GM19023 (cell line): ENCODE data around the gene MAD1L1.

Experiments
- ATAC-seq: cut with Tn5 transposase; IDR thresholded peaks from one replicate; pipeline ENCODE4 v1.9.1; 2021; ENCODE audit warnings: mild to moderate bottlenecking, moderate library complexity; ENCODE audit not compliant: unreplicated experiment

MAD1L1 gene

GRCh38 chr7:1907751-1908365 is 324.9 kb downstream of the MAD1L1 start:
- no peak for ATAC-seq

DNA sequence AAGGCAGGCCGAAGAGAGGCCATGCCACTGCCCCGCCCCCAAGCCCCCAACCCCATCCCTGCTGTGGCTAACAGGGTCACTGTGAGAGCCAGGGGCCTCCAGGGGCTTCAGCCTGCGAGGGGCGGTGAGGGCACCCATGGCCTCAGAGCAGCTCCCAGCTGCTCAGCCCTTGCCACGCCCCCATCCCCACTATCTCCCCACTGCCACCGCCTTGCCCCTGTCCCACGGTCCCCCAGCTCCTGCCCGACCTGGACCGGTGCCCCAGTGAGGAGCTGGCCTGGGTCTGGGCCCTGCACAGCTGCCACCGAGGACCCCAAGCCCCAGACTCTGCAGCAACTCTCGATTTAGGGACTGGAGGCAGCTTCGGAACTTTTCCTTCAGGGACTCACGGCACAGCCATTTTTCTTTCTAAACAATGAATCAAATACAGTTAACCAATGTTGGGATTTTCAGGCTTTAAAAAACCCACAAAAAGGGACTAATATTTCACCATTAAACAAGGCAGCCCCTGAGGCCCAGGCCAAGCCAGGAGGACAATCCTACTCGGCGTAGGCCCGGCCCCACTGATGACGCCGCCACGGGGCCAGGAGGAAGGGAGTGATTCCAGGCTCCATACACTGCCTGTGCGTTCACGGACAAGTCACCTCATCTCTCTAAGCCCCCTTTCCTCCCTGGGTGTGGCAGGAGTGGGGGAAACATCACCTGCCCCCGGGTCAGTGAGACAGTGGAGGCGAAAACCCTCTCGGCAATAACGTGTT is 325.6 kb downstream of the MAD1L1 start:
- no peak for ATAC-seq

- no peak for ATAC-seq
These were observed 326.5 kb downstream of the MAD1L1 start for GRCh38 chr7:1906087-1906830.

DNA sequence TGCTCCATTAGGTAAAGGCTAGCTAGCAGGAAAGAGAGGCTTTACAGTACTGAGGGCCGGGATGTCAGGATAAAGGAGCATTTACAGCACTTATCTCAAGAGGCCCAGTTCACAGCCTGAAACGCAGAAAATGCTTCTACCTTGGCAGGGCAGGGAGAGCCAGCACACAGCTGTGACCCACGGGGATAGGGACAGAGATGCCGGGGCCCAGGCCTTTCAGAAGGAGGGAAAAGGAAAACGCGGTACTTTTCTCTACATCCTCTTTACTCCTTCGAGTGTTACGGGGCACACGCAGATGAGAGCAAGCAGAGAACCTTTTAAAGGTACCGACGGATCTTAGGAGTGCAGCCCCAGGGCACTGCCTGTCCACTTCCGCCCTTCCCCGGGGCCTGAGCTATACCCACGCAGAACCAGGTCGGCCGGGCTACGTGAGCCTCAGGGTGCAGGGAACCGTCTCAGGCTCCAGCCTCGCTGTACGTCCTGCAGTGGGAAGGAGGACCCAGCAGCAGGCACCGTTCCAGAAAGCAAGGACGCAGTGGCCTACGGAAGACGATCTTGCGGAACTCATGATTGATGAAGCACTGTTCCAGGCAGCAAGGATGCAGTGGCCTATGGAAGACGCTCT is 330.4 kb downstream of the MAD1L1 start:
- no peak for ATAC-seq

- ATAC-seq, result no peak
These were observed 331.1 kb downstream of the MAD1L1 start for GRCh38 chr7:1901431-1902210.

GRCh38 chr7:1900847-1901246 is 331.9 kb downstream of the MAD1L1 start:
- no peak for ATAC-seq

DNA sequence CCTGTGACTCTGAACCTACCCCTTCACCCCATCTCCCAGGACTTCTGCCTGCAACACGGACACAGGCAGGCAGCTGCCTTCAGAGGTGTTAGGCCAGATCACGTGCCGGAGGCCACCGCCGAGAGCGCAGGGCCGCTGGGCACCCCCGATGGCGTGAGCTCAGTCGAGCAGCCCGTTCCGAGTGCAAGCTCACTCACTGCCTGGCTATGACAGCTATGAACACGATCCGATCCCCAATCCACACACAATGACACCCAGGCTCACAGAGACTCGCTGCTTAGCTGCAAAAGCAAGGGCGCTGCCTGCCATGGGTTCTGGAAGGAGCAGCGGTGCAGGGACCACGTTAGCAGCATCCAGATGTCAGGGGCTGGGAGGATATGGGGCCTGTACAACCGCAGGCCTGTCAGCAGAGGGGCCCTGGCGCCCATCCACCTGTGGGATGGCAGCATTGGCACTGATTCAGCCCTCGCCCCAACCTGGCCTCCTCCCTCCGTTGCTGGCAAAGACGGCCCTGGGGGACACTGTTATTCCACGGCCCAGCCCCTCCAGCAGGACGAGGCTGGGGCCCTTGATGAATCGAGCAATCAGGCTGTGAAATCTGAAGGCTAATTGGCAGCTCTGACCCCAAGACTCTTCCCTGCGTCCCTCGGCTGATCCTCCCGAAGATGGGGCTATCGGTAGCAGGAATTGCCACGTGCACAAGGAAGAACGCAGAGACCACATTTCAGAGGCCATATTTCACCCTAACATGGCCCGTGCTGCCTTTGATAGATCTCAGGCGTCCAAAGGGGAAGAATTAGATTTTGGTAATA is 332.6 kb downstream of the MAD1L1 start:
- ATAC-seq, result no peak

- ATAC-seq, result no peak
These were observed 333.5 kb downstream of the MAD1L1 start for GRCh38 chr7:1899196-1899595.

DNA sequence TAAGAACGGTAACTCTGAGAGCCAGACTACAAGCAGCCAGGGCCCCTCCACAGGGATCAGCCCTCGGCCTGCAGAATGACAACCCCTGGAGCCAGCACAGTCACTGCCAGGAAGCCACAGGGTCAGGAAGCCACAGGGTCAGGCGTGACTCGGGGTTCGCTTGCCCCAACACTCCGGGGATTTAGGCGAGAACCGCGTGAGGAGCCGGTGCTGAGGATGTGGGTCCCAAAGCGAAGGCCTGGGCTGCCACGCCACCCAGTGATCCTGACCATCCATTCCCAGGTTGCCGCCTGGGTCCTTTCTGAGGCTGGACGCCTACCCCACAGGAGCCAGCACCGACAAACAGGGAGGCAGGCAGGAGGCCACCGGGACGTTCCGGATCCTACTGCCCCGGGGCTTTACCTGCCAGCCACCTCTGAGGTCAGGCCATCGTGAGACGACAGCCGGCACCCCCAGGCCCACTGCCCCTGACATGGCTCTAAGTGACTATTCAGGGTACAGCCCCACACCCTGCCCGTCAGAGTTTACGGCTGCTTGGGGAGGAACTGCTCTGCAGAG is 334.0 kb downstream of the MAD1L1 start:
- no peak for ATAC-seq

DNA sequence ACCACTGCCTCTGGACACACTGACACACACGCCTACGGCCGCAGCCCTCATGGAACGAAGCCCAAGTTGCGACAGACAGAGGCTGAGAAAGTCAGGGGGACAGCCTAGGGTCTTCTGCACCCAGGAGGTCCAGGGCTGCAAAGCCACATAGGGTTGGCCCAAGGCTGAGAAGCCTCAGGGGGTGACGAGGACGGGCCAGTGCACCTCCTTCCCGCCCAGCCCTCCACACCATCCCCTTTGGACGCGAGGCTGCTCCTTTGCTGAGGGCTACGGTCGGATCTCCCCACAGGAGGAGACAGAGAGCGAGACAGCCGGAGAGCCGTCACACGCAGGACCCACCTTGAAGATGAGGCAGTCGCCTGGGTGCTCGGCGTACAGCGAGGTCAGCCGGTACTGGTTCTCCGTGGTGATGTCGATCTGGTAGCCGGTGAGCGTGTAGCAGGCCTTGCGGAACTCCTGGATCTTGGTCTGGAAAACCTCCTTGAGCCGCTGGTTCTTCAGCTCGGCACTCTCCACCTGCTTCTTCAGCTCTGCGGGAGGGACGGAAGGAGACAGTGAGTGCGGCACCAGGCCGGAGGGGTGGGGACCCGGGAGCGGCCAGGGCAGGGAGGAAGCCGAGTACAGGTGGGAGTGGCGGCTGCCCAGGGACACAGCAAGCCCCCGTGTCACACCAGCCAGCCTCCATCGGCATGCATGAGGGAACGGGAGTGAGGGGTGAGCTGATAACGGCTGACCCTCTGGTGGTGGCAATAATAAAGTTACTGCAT is 334.7 kb downstream of the MAD1L1 start:
- ATAC-seq, result no peak

DNA sequence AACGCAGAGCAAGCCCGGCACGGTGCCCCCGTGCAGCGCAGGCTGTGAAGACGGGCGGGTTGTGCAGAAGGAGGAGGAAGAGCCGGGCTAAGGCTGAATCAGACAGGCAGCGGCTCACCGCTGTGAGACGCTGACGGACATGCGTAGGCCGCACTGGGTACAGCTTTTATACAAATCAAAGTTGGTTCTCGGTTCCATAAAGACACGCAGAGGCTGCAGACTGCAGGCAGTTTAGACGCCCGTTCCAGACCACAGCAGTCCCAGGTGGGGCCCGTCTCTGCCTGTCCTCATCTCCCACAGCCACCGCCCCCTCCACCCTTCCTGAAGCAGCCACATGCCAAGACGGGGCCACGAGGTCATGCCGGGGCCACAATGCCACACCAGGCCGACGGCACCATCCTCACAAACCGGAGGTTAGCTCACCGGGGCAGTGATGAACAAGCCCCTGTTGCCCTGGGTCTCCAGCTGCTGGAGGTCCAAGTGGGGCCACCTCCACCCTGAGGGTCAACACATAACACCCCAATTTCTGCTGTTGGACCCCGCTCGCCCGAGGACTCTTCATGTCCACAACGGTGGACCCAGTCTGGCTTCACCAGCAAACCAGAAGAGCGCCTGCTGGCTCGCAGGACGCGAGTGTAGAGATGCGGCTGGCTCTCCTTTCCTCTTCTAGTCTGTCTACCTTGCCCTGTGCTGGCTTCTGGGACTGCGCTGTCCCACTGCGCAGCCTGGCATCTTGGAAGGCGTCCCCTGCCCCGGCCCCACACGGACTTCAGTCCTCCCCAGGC is 335.5 kb downstream of the MAD1L1 start:
- ATAC-seq, result no peak

- ATAC-seq, result no peak
These were observed 336.9 kb downstream of the MAD1L1 start for GRCh38 chr7:1895664-1896515.

GRCh38 chr7:1894906-1895663 is 337.7 kb downstream of the MAD1L1 start:
- no peak for ATAC-seq

DNA sequence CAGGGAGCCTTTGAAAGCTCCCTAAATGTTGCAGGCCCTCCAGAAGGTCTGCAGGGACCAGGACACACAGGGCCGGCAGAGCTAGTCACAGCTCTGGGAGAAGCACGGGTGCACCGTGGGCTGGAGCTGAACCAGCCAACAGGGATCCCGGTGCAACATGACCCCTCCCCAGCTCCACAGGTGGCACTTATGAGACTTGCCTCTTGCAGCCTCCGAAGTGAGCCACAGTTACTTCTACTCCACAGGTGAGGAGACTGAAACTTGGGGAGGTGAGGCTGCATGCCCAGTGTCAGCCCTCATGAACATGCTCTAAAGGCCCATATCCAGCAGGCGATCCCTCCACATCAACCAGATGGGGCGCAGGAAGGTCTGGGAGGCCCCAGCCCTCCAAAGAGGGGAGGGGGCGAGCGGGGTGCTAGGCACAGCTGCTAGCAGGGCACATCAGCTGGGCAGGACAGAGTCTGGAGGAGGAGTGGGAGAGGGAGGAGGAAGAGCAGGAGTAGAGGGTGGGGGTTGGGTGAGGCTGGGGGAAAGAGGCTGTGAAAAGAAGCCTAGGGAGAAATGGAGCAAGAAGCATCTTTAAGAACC is 338.3 kb downstream of the MAD1L1 start:
- ATAC-seq, result no peak

GRCh38 chr7:1893451-1893850 is 339.3 kb downstream of the MAD1L1 start:
- no peak for ATAC-seq

DNA sequence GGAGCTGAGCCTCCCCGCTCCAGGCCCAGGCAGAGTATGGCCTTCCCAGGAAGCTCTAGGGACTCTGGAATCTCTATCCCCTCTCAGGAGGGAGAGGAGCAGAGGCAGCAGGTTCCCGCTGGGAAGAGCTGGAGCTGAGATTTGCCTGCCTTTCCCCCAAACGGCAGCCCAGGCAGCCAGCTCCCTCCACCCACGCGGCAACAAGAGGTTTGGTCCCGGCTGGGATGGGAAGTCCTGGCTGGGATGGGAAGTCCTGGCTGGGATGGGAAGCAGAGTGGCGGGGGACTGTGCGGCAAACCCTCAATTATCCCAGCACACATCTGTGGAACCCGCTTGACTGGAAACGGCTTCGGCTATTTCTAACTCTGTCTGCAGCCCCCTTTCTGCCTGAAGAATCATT is 339.7 kb downstream of the MAD1L1 start:
- ATAC-seq, result no peak
